Stimulated activated CD4-positive, alpha-beta T cell treated with anti-CD3 and anti-CD28 coated beads, Interleukin-1b, Interleukin-23, amount 100 ng/mL, for 24 hours (primary cell): ENCODE data around the gene FECH.

Experiments
- DNase-seq, 4 experiments: peaks; one replicate each; pipeline ENCODE4 v3.0.0-alpha.2; 2020; ENCODE audit warnings: low read depth in 4 of 4, low spot score in 1 of 4

FECH gene

GRCh38 chr18:57583297-57583835 lies 3.1 kb downstream of the FECH start:
- no peak for DNase-seq

GRCh38 chr18:57581301-57581934 lies 5.1 kb downstream of the FECH start:
- no peak for DNase-seq

- DNase-seq = no peak
Observed at GRCh38 chr18:57579934-57580333, 6.6 kb downstream of the FECH start.

DNA sequence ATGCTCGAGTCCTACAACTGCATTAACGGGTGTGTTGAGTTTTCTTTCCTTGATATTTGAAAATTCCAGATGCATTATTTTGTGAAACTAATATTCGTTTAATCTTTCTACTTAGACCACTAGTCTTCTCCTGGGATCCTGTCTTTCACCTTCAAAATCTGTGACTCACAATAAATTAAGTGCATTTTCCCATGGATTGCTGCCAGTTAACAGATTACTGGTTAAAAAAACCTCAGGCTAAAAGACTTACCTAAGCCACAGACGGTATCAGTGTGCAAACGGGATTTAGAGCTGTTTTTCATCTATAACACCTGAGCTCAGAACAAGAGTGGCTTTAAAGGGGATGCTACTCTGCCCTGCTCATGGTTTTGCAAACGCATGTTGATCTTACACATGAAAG lies 10.2 kb downstream of the FECH start:
- DNase-seq = no peak

GRCh38 chr18:57575542-57575941 lies 11.0 kb downstream of the FECH start:
- no peak for DNase-seq

- no peak for DNase-seq
Observed at GRCh38 chr18:57574866-57575265, 11.6 kb downstream of the FECH start.

GRCh38 chr18:57570162-57570561 lies 16.3 kb downstream of the FECH start:
- no peak for DNase-seq

- DNase-seq = no peak
Observed at GRCh38 chr18:57569133-57569532, 17.4 kb downstream of the FECH start.

- DNase-seq = no peak
Observed at GRCh38 chr18:57561728-57562423, 24.6 kb downstream of the FECH start.

- DNase-seq = no peak
Observed at GRCh38 chr18:57561261-57561660, 25.2 kb downstream of the FECH start.

- DNase-seq = no peak
Observed at GRCh38 chr18:57559314-57559713, 27.2 kb downstream of the FECH start.

GRCh38 chr18:57555134-57555533 lies 31.4 kb downstream of the FECH start:
- DNase-seq = no peak

- DNase-seq = no peak
Observed at GRCh38 chr18:57550510-57550909, 36.0 kb downstream of the FECH start.

DNA sequence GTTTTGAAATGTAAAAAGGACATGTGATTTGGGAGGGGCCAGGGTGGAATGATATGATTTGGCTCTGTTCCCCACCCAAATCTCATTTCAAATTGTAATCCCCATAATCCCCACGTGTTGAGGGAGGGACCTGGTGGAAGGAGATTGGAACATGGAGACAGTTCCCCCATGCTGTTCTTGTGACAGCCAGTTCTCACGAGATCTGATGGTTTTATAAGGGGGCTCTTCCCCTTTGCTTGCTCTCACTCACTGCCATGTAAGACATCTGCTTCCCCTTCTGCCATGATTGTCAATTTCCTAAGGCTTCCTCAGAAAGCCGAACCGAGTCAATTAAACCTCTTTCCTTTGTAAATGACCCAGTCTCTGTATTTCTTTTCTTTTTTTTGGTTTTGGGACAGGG lies 39.2 kb downstream of the FECH start:
- DNase-seq = no peak

- no peak for DNase-seq
Observed at GRCh38 chr18:57544936-57545660, 41.4 kb downstream of the FECH start.

DNA sequence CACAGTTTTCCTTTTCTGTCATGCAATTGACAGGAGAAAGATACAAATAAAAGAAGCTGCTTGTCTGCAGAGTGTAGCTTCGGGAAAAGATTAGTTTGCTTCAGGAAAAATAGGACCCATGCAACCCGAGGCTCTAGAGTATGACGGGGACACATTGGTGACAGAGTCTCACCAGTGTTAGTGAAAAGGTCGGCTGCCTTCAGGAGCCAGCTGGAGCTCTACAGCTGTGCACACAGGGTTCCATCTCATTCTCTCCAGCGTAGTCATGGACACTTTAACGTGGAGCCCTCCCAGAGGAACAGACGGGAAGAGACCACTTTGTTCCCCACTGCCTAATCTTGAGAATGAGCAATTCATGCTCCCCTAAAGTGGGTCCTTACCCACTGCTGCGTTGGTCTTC lies 42.9 kb downstream of the FECH start:
- no peak for DNase-seq

DNA sequence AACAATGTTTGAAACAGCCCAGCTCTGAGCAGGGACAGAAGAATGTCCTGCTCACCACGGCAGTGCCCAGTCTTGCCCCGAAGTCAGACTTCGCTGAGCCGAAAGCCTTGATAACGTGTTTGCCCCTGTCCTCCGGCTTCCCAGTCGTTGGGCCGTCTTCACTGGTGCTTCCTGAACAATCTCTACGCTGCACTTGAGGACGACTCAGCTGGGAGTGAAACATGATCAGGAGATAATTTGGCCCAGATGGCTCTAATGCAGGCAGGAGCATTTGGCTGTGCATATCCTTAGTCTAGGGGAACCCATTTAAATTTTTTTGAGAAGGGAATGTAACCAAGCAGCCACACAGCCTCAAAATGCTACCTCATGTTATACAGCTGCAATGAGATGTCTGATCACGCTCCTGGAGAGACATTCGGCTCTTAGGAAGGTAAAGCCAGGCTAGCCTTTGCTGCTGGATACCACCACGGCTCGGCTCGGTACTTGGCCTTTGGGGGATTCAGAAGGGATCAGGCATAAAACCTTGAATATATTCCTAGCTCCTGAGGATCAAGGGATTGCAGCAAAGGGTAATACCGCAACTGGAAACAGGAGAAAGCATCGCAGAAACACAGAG lies 43.6 kb downstream of the FECH start:
- DNase-seq = no peak

- DNase-seq = no peak
Observed at GRCh38 chr18:57542126-57542525, 44.4 kb downstream of the FECH start.

DNA sequence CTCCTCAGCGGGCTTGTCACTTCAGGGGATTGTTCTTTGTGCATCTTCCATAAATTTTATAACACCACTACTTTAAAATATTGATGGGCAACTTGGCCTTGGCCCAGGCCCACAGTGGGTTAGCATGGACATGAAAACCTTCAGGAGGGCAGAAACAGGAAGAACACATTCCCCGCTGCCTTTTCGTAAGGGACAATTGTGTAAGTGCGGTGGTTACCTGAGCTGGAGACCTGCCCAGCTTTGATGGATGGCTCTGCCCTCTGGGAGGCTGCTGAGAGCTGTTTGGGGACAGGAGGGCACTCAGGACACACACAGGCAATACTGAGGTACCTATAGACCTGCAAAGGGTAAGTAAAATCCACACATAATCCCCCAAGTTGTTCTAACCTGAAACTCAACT lies 46.8 kb downstream of the FECH start:
- no peak for DNase-seq

GRCh38 chr18:57538614-57539013 lies 47.9 kb downstream of the FECH start:
- no peak for DNase-seq

GRCh38 chr18:57534511-57534909 lies 52.0 kb downstream of the FECH start:
- DNase-seq = no peak
